Endothelial cell of umbilical vein (primary cell): ENCODE data around the gene STAB1. TPM values are rescaled to one million over a fixed set of nuclear protein-coding genes. Genes with fewer than 3 reads are reported as not detected.
A peak's percentile ranks its signal among the peaks of the same experiment; 100 is the strongest.

Experiments used
- BruUV-seq: library from RNA; stranded (reverse); fragments of 400-500 nt; replicated peaks from 2 replicates; lab custom pipeline; 2021; lab: Mats Ljungman, UMichigan
- CTCF ChIA-PET: fragments of 300-600, 350-600 bp; sonication (Branson Sonifier 250); formaldehyde crosslinking; loops from one replicate; lab custom pipeline; 2021; ENCODE audit warnings: antibody characterized with exemption, inconsistent platforms; lab: Charles Lee
- POLR2A ChIA-PET: fragments of 300-600, 350-600 bp; sonication (Branson Sonifier 250); formaldehyde crosslinking; loops from one replicate; lab custom pipeline; 2021; ENCODE audit warnings: antibody characterized with exemption, inconsistent platforms; lab: Charles Lee
- DNase-seq: peaks from one replicate; pipeline ENCODE4 v3.0.0-alpha.2; 2011; ENCODE audit warnings: low read depth, low spot score
- FAIRE-seq: peaks from 2 replicates; lab custom pipeline; 2011; peaks lifted over from hg19 to GRCh38; lab: Jason Lieb, UNC
- H2AFZ ChIP-seq: 2 replicates; pipeline ENCODE4 v1.6.0; 2012; ENCODE audit warnings: low read depth, low read length, control low read depth, inconsistent platforms
- H3K27ac ChIP-seq: 2 replicates; pipeline ENCODE4 v1.5.1; 2011; ENCODE audit warnings: low read depth, mild to moderate bottlenecking, control low read depth, low read length, moderate library complexity; ENCODE audit not compliant: insufficient read depth
- H3K27me3 ChIP-seq, 2 experiments: 2 replicates each; pipeline versions ENCODE4 v1.6.0 to v1.6.1; 2011; ENCODE audit warnings: low read length in 2 of 2, mixed read lengths in 1 of 2; ENCODE audit not compliant: control insufficient read depth in 2 of 2, insufficient read depth in 2 of 2
- H3K36me3 ChIP-seq, 2 experiments: 2 replicates in 1 of 2; 3 replicates in 1 of 2; pipeline ENCODE4 v1.5.1; 2011; ENCODE audit warnings: low read length in 2 of 2, mild to moderate bottlenecking in 1 of 2, moderate library complexity in 1 of 2; ENCODE audit not compliant: control insufficient read depth in 2 of 2, insufficient read depth in 2 of 2; ENCODE audit errors: extremely low read depth in 1 of 2
- H3K4me1 ChIP-seq: 3 replicates; pipeline ENCODE4 v1.5.1; 2011; ENCODE audit warnings: mild to moderate bottlenecking, low read length; ENCODE audit not compliant: control insufficient read depth, insufficient read depth; ENCODE audit errors: extremely low read depth
- H3K4me2 ChIP-seq: 2 replicates; pipeline ENCODE4 v1.6.1; 2011; ENCODE audit warnings: low read length, control low read depth, mixed read lengths; ENCODE audit not compliant: insufficient read depth
- H3K4me3 ChIP-seq, 3 experiments: fragments of 200-600 bp in 1 of 3; sonication (generic), shearing (Covaris generic) in 1 of 3; replicated peaks in 1 of 3; 2 replicates each; pipeline ENCODE4 v1.5.1; 2011 to 2016; ENCODE audit warnings: control low read depth in 3 of 3, low read length in 3 of 3, mild to moderate bottlenecking in 2 of 3, inconsistent platforms in 1 of 3, low read depth in 1 of 3, moderate library complexity in 1 of 3; ENCODE audit not compliant: insufficient read depth in 1 of 3
- H3K79me2 ChIP-seq: 2 replicates; pipeline ENCODE4 v1.6.0; 2012; ENCODE audit warnings: low read length, inconsistent platforms; ENCODE audit not compliant: control insufficient read depth, insufficient read depth
- H3K9ac ChIP-seq: replicated peaks from 2 replicates; pipeline ENCODE3; 2011; ENCODE audit warnings: low read length, control low read depth; ENCODE audit not compliant: insufficient read depth; ENCODE audit errors: extremely low read depth
- H3K9me1 ChIP-seq: replicated peaks from 3 replicates; pipeline ENCODE4 v1.6.0; 2011; ENCODE audit warnings: mild to moderate bottlenecking, low read length; ENCODE audit not compliant: control insufficient read depth, insufficient read depth; ENCODE audit errors: extremely low read depth
- H3K9me3 ChIP-seq: replicated peaks from 2 replicates; pipeline ENCODE4 v1.5.1; 2012; ENCODE audit warnings: low read length, inconsistent platforms; ENCODE audit not compliant: control insufficient read depth, insufficient read depth
- H4K20me1 ChIP-seq: replicated peaks from 2 replicates; pipeline ENCODE3; 2011; ENCODE audit warnings: mild to moderate bottlenecking, low read length; ENCODE audit not compliant: control insufficient read depth, insufficient read depth; ENCODE audit errors: extremely low read depth
- CTCF ChIP-seq, 2 donors: IDR thresholded peaks; 1 replicate in 1 of 2; 2 replicates in 1 of 2; pipeline ENCODE4 v1.5.1; 2011; ENCODE audit warnings: low read length in 2 of 2, mild to moderate bottlenecking in 2 of 2, moderate library complexity in 2 of 2, control low read depth in 1 of 2, inconsistent platforms in 1 of 2, low read depth in 1 of 2; ENCODE audit not compliant: insufficient read depth in 1 of 2; ENCODE audit errors: extremely low read depth in 1 of 2
- EZH2 ChIP-seq: IDR thresholded peaks from 2 replicates; pipeline ENCODE4 v1.6.1; 2012; ENCODE audit warnings: borderline replicate concordance, low read depth, mild to moderate bottlenecking, moderate library complexity, low read length, inconsistent platforms; ENCODE audit not compliant: severe bottlenecking
- FOS ChIP-seq: IDR thresholded peaks from 2 replicates; pipeline ENCODE4 v1.6.1; 2011; ENCODE audit warnings: mild to moderate bottlenecking, low read length, moderate library complexity, borderline replicate concordance; ENCODE audit not compliant: insufficient read depth
- GATA2 ChIP-seq: IDR thresholded peaks from 2 replicates; pipeline ENCODE4 v1.7.0; 2011; ENCODE audit warnings: low read depth, mild to moderate bottlenecking, moderate library complexity, mixed read lengths, low read length; ENCODE audit not compliant: insufficient read length, insufficient read depth
- JUN ChIP-seq: IDR thresholded peaks from 2 replicates; pipeline ENCODE4 v1.6.1; 2011; ENCODE audit warnings: borderline replicate concordance, low read depth; ENCODE audit not compliant: insufficient read length, insufficient read depth
- MYC ChIP-seq: IDR thresholded peaks from one replicate; pipeline ENCODE4 v1.6.1; 2011; ENCODE audit warnings: mild to moderate bottlenecking, low read depth, low read length
- POLR2A ChIP-seq: IDR thresholded peaks from 2 replicates; pipeline ENCODE4 v1.6.1; 2012; ENCODE audit warnings: low read depth, mild to moderate bottlenecking, control low read depth, low read length
- POLR2AphosphoS5 ChIP-seq: IDR thresholded peaks from 2 replicates; pipeline ENCODE4 v1.6.1; 2012; ENCODE audit warnings: low read depth, mild to moderate bottlenecking, control low read depth, low read length, moderate library complexity; ENCODE audit not compliant: insufficient read depth
- dilution Hi-C: fragments of 300-500 bp; cut with MboI; formaldehyde crosslinking; loops from one replicate; pipeline ENCODE4 v1.15.0; 2019; ENCODE audit warnings: low sequenced_read_pairs; ENCODE audit not compliant: extremely low pct_ligation_motif_present
- intact Hi-C: fragments of 100-400 bp; cut with micrococcal nuclease; formaldehyde crosslinking; loops from one replicate; pipeline ENCODE4 v1.10.0; 2022
- polyA plus RNA-seq, 4 experiments: library from polyadenylated mRNA; depleted of rRNA in 3 of 4; stranded (reverse) in 3 of 4; unstranded in 1 of 4; fragments of >200 nt; gene quantifications; 2 replicates each; pipeline versions ENCODE4 v1.2.1 to v1.2.3, GENCODE V29; 2011 to 2012; ENCODE audit warnings: missing spikeins in 1 of 4
- total RNA-seq: library from RNA; stranded (reverse); gene quantifications from 2 replicates; pipeline ENCODE4 v1.2.3, GENCODE V29; 2021
- TF ChIP-seq, protein P1 (sequence below): IDR thresholded peaks from 2 replicates; pipeline ENCODE4 v1.6.1; 2011; ENCODE audit not compliant: insufficient read depth, insufficient read length

STAB1 gene
- total and polyA plus RNA-seq, 2 donors (not counting 3 experiments of a cell fraction or from before 2014, with no cell fraction given): 369 TPM

DNA sequence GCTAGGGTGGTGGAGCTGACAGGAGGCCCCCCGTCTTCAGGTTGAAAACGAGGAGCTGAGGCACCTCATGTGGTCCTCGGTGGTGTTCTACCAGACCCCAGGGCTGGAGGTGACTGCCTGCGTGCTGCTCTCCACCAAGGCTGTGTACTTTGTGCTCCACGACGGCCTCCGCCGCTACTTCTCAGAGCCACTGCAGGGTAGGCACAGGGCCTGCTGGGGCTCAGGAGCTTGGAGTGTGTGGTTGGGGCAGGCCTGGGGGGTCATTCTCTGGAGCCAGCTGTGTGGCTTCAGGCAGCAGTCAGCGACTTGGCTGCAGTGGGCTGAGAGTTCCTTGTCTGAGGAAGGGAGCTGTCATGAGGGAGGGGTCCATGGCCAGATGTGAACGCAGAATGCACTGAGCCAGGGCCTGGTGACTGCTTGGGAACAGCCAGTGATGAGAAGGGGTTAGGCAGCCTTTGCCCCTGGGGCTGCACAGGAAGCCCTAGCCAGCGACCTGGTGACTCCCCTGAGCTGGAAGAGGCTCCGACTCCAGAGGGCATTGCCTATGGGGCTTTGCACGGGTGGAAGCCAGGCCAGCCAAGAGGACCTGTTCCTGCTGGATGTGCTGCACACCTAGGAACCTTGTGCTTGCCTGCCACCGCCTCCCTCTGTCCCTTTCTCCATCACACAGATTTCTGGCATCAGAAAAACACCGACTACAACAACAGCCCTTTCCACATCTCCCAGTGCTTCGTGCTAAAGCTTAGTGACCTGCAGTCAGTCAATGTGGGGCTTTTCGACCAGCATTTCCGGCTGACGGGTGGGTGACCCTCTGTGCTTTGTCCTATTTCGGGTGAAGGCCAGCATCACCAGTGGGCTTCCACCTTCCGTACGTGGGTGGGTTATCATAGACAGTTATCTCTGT lies 4.9 kb upstream of the STAB1 start:
- dilution Hi-C loops (no loop called here), intact Hi-C loops (no loop called here)
- H3K36me3 ChIP-seq: peaks cover 5 to 53% of the 10 kb centered on the region in 2 experiments
- CTCF ChIA-PET: interaction anchor here (0.8 to 4.9 kb wide), 8 partner anchors 8 to 62 kb away, joined by 3 to 29 read pairs (median 5); partner anchors contain the start of gene UQCC5
- no peak overlapping the region for H2AFZ ChIP-seq
- no peak overlapping the region for H3K4me3 ChIP-seq
- H3K4me1 ChIP-seq: peaks cover 58% of the 10 kb centered on the region
- no peak overlapping the region for H3K9ac ChIP-seq
- H3K4me2 ChIP-seq: peak overlapping the region; percentile 47
- no TSS peak for BruUV-seq
- no peaks in the 10 kb centered on the region for H3K9me1 ChIP-seq
- H3K79me2 ChIP-seq: peaks cover 1% of the 10 kb centered on the region
- FAIRE-seq (peak; percentile 35), DNase-seq (no peak)
- H3K9me3 ChIP-seq: no peaks in the 10 kb centered on the region
- TF ChIP-seq EZH2 (no peak), CTCF (IDR thresholded peaks at IDR 0.05; ENCODE audit: extremely low read depth in 1 of 2, insufficient read depth in 1 of 2, low read depth in 1 of 2, low read length in 2 of 2) (no peak), FOS (no peak), POLR2A (no peak), POLR2AphosphoS5 (no peak), JUN (no peak), MYC (no peak), GATA2 (no peak)
- TF ChIP-seq, protein P1, sequence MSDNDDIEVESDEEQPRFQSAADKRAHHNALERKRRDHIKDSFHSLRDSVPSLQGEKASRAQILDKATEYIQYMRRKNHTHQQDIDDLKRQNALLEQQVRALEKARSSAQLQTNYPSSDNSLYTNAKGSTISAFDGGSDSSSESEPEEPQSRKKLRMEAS: no peak
- H4K20me1 ChIP-seq: no peaks in the 10 kb centered on the region
- peak overlapping the region; percentile 60 for H3K27ac ChIP-seq
- no peaks in the 10 kb centered on the region for H3K27me3 ChIP-seq
- POLR2A ChIA-PET: interaction anchor here (1.0 to 1.4 kb wide), 3 partner anchors 42 to 46 kb away, joined by 3 to 7 read pairs (median 3); partner anchors contain the start of gene UQCC5
